HFFc6 (cell line): ENCODE measurements around the gene ZNF792. TPM values are rescaled to one million over a fixed set of nuclear protein-coding genes. Genes with fewer than 3 reads are reported as not detected.

Experiments
- DNase-seq: peaks from one replicate; pipeline ENCODE4 v3.0.0-alpha.2; 2018
- H3K27ac Mint-ChIP-seq: 2 replicates; pipeline ENCODE4 v1.8.0; 2020; ENCODE audit warnings: mild to moderate bottlenecking, mixed read lengths
- H3K27me3 Mint-ChIP-seq: 2 replicates; pipeline ENCODE4 v1.8.0; 2021; ENCODE audit warnings: mild to moderate bottlenecking, moderate library complexity, mixed read lengths; ENCODE audit not compliant: insufficient read depth
- H3K36me3 Mint-ChIP-seq: 2 replicates; pipeline ENCODE4 v1.8.0; 2021; ENCODE audit warnings: low read depth, mixed read lengths
- H3K4me1 Mint-ChIP-seq: 2 replicates; pipeline ENCODE4 v1.8.0; 2020; ENCODE audit warnings: low read depth, mixed read lengths
- H3K4me3 Mint-ChIP-seq: 2 replicates; pipeline ENCODE4 v1.8.0; 2020; ENCODE audit warnings: mild to moderate bottlenecking, moderate library complexity, mixed read lengths
- H3K9me3 Mint-ChIP-seq: 2 replicates; pipeline ENCODE4 v1.8.0; 2020; ENCODE audit warnings: mild to moderate bottlenecking, mixed read lengths
- CTCF ChIP-seq: fragments of 200-600 bp; sonication (generic); IDR thresholded peaks from 2 replicates; pipeline ENCODE4 v1.5.0; 2021; ENCODE audit warnings: antibody characterized with exemption, mild to moderate bottlenecking
- long read RNA-seq: library from polyadenylated mRNA; unstranded; transcript quantifications from one replicate; pipeline ENCODE4 v2.0.0, GENCODE V29; 2019
- total RNA-seq, 6 experiments: library from RNA; stranded (reverse); fragmentation: NEBNext Ultra II Directional; extraction: Animal tissue kit (Norgen Biotek cat#: 25700); gene quantifications; 2 replicates in 1 of 6; 3 replicates in 5 of 6; pipeline ENCODE4 v1.2.3, GENCODE V29; 2021

ZNF792 gene
- total RNA-seq: 1 to 10 TPM; 2.7 to 3.2 (median 3.0) TPM
- long read RNA-seq, partial matches to known transcripts: 0 of 3 reads
- long read RNA-seq, other reads (novel, unspliced or antisense): 1 of 3 reads

- H3K4me1 Mint-ChIP-seq: peaks cover 43% of the 10 kb centered on the region
- peak within 1 kb of the TSS; percentile 85 for H3K4me3 Mint-ChIP-seq
- no peak for TF ChIP-seq CTCF
- peak; percentile 8 for DNase-seq
- H3K27me3 Mint-ChIP-seq: peaks cover 14% of the 10 kb centered on the region
- H3K27ac Mint-ChIP-seq: peak within 1 kb of the TSS; percentile 81
- H3K36me3 Mint-ChIP-seq: peaks cover 33% of the 10 kb centered on the region
- peaks cover 45% of the 10 kb centered on the region for H3K9me3 Mint-ChIP-seq
Measured at GRCh38 chr19:34963573-34964406, at the start of gene ZNF792. Gene ZNF792 (minus strand): TSS chr19:34964229. CDS start chr19:34963662, 567 bp downstream.

- peaks cover 4% of the 10 kb centered on the region for H3K27me3 Mint-ChIP-seq
- peak; percentile 16 for DNase-seq
- no peak overlapping the region for H3K27ac Mint-ChIP-seq
- H3K36me3 Mint-ChIP-seq: peaks cover 15% of the 10 kb centered on the region
- H3K4me1 Mint-ChIP-seq: no peaks in the 10 kb centered on the region
- H3K4me3 Mint-ChIP-seq: no peak overlapping the region
- TF ChIP-seq CTCF: peak; percentile 94
- H3K9me3 Mint-ChIP-seq: no peaks in the 10 kb centered on the region
Measured at GRCh38 chr19:35013041-35013819, 49.2 kb upstream of the ZNF792 start.

GRCh38 chr19:35011737-35012682 lies 48.0 kb upstream of the ZNF792 start:
- peaks cover 12% of the 10 kb centered on the region; the same call in 1 of the 2 replicates for H3K36me3 Mint-ChIP-seq
- peaks cover 3% of the 10 kb centered on the region for H3K27me3 Mint-ChIP-seq
- DNase-seq: no peak
- H3K4me3 Mint-ChIP-seq: no peak overlapping the region
- TF ChIP-seq CTCF: no peak
- peaks cover 1% of the 10 kb centered on the region for H3K4me1 Mint-ChIP-seq
- H3K27ac Mint-ChIP-seq: no peak overlapping the region
- H3K9me3 Mint-ChIP-seq: no peaks in the 10 kb centered on the region

- TF ChIP-seq CTCF: no peak
- Mint-ChIP-seq H3K9me3 (no peaks in the 10 kb centered on the region), H3K27ac (no peak overlapping the region), H3K4me1 (peaks cover 10% of the 10 kb centered on the region), H3K27me3 (peaks cover 1% of the 10 kb centered on the region; the same call in 1 of the 2 replicates), H3K4me3 (no peak overlapping the region), H3K36me3 (peaks cover 12% of the 10 kb centered on the region; the same call in 1 of the 2 replicates)
- no peak for DNase-seq
Measured at GRCh38 chr19:35011091-35011689, 47.2 kb upstream of the ZNF792 start.
